ENCODE measurements around the gene MACROD2.

MACROD2 gene

DNA sequence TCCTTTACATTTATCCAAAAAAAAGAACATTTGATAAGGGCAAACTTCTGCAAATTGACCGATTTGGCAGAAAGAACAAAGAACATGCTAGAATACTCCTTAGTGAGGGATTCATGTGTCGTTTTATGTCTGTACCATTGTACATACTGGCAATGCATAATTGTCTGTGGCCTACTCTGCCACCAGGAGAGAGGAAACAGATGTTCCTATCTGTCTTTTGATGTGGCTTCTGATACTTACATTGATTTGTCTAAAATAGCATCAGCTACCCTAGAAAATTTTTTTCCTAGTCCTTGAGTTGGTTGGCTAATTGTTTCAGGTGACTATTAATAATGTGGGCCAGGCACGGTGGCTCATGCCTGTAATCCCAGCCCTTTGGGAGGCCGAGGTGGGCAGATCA is 1923.8 kb downstream of the MACROD2 start:
- H3K9me3 ChIP-seq, result no peaks in the 10 kb centered on the region
- no peaks in the 10 kb centered on the region for H3K36me3 ChIP-seq
- H3K27me3 ChIP-seq, result no peaks in the 10 kb centered on the region
- no peaks in the 10 kb centered on the region; the same call in 1 of the 2 replicates for H3K4me1 ChIP-seq
- DNase-seq, result no peak
- TF ChIP-seq CTCF (IDR thresholded peaks at IDR 0.05; ENCODE audit: low read depth, low read length), result no peak
- no peak overlapping the region for H3K4me3 ChIP-seq (ENCODE audit: low read depth, low read length)

- Histone ChIP-seq H3K27me3 (no peaks in the 10 kb centered on the region), H3K4me3 (ENCODE audit: low read depth, low read length) (no peak overlapping the region), H3K36me3 (no peaks in the 10 kb centered on the region), H3K4me1 (no peaks in the 10 kb centered on the region; the same call in 1 of the 2 replicates), H3K9me3 (no peaks in the 10 kb centered on the region)
- DNase-seq, result peak; percentile 28
- no peak for TF ChIP-seq CTCF (IDR thresholded peaks at IDR 0.05; ENCODE audit: low read depth, low read length)
Observed at GRCh38 chr20:15921930-15922329, 1926.6 kb downstream of the MACROD2 start.

DNA sequence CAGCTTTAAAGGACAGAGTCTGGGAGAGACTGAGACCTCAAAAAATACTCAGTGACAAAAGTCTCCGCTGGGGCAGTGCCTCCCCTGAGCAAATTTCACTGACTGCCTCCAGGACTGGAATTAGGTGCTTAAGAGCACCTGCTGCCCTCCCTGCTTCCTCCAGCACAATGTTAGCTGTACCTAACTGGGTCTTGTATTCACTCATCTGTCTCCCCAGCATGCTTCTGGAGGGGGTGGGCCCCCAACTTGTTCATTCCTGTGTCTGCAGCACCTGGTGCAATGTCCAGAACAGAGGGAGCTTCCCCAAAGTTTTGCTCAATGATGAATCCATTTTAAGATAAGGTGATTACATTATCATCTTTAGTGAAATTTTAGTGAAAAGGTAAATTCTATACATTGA is 1927.2 kb downstream of the MACROD2 start:
- H3K9me3 ChIP-seq, result no peaks in the 10 kb centered on the region
- no peaks in the 10 kb centered on the region; the same call in 1 of the 2 replicates for H3K4me1 ChIP-seq
- H3K4me3 ChIP-seq (ENCODE audit: low read depth, low read length), result no peak overlapping the region
- no peak for DNase-seq
- H3K27me3 ChIP-seq, result no peaks in the 10 kb centered on the region
- no peak for TF ChIP-seq CTCF (IDR thresholded peaks at IDR 0.05; ENCODE audit: low read depth, low read length)
- no peaks in the 10 kb centered on the region for H3K36me3 ChIP-seq

DNA sequence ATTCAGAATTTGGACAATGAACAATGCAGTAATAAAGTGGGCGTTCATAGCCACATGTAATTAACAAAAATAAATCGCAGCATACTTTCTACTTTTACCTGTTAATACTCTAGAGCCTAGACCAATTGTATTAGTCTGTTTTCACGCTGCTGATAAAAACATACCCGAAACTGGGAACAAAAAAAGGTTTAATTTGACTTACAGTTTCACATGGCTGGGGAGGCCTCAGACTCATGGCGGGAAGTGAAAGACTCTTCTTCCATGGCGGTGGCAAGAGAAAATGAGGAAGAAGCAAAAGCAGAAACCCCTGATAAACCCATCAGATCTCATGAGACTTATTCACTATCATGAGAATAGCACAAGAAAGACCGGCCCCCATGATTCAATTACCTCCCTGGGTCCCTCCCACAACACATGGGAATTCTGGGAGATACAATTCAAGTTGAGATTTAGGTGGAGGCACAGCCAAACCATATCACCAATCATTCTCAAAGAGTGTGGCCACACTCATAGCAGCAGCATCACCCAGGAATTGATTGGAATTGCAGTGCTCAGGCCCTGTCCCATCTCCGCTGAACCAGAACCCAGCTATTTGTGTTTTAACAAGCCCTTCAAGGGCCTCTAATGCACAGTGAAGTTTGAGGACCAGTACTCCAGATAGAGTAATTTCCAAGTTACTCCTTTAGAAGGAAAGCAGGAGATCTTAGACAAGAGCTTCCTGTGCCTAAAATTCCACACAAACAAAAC is 1927.9 kb downstream of the MACROD2 start:
- Histone ChIP-seq H3K4me3 (ENCODE audit: low read depth, low read length) (no peak overlapping the region), H3K27me3 (no peaks in the 10 kb centered on the region), H3K36me3 (no peaks in the 10 kb centered on the region), H3K4me1 (no peaks in the 10 kb centered on the region; the same call in 1 of the 2 replicates), H3K9me3 (no peaks in the 10 kb centered on the region)
- DNase-seq, result no peak
- TF ChIP-seq CTCF (IDR thresholded peaks at IDR 0.05; ENCODE audit: low read depth, low read length), result no peak

- H3K4me3 ChIP-seq (ENCODE audit: low read depth, low read length), result no peak overlapping the region
- no peak for TF ChIP-seq CTCF (IDR thresholded peaks at IDR 0.05; ENCODE audit: low read depth, low read length)
- no peaks in the 10 kb centered on the region for H3K27me3 ChIP-seq
- no peak for DNase-seq
- no peaks in the 10 kb centered on the region for H3K36me3 ChIP-seq
- H3K9me3 ChIP-seq, result no peaks in the 10 kb centered on the region
- no peaks in the 10 kb centered on the region; the same call in 1 of the 2 replicates for H3K4me1 ChIP-seq
Observed at GRCh38 chr20:15924556-15924955, 1929.2 kb downstream of the MACROD2 start.

- no peak for TF ChIP-seq CTCF (IDR thresholded peaks at IDR 0.05; ENCODE audit: low read depth, low read length)
Observed at GRCh38 chr20:15925376-15925775, 1930.1 kb downstream of the MACROD2 start.

More at GRCh38 chr20:15925376-15925775, 1930.1 kb downstream of the MACROD2 start:
- Histone ChIP-seq H3K36me3 (no peaks in the 10 kb centered on the region), H3K9me3 (no peaks in the 10 kb centered on the region), H3K4me1 (no peaks in the 10 kb centered on the region; the same call in 1 of the 2 replicates), H3K27me3 (no peaks in the 10 kb centered on the region), H3K4me3 (ENCODE audit: low read depth, low read length) (no peak overlapping the region)
- no peak for DNase-seq
